ENCODE data around the gene AGAP2. TPM values are rescaled to one million over a fixed set of nuclear protein-coding genes. Genes with fewer than 3 reads are reported as not detected.

The AGAP2 gene
- polyA plus RNA-seq, 1 experiment: 0.05 TPM

- no peak for TF ChIP-seq CTCF (IDR thresholded peaks at IDR 0.05; ENCODE audit: insufficient read depth, low read depth, low read length)
- POLR2A ChIA-PET: no interaction called here
- no peak for DNase-seq (ENCODE audit: low read depth)
- CTCF ChIA-PET: no interaction called here
- H3K36me3 ChIP-seq (ENCODE audit: control insufficient read depth, insufficient read depth, low read length): peaks cover 11% of the 10 kb centered on the region
- no peaks in the 10 kb centered on the region for H3K27me3 ChIP-seq (ENCODE audit: control insufficient read depth, insufficient read depth, low read length)
- no peak overlapping the region for H3K4me3 ChIP-seq (ENCODE audit: low read depth, low read length)
Observed at GRCh38 chr12:57697076-57697475, 41.5 kb downstream of the AGAP2 start.

- POLR2A ChIA-PET: no interaction called here
- TF ChIP-seq CTCF (IDR thresholded peaks at IDR 0.05; ENCODE audit: insufficient read depth, low read depth, low read length): no peak
- DNase-seq (ENCODE audit: low read depth): no peak
- peaks cover 11% of the 10 kb centered on the region for H3K36me3 ChIP-seq (ENCODE audit: control insufficient read depth, insufficient read depth, low read length)
- H3K4me3 ChIP-seq (ENCODE audit: low read depth, low read length): no peak overlapping the region
- CTCF ChIA-PET: no interaction called here
- no peaks in the 10 kb centered on the region for H3K27me3 ChIP-seq (ENCODE audit: control insufficient read depth, insufficient read depth, low read length)
Observed at GRCh38 chr12:57695770-57696432, 42.6 kb downstream of the AGAP2 start.

GRCh38 chr12:57694459-57695019, 44.0 kb downstream of the AGAP2 start:
- CTCF ChIA-PET: interaction anchor here (1.1 to 2.8 kb wide), 3 partner anchors 32 to 112 kb away, joined by 4 to 17 read pairs (median 9); no protein-coding TSS in a partner anchor
- Histone ChIP-seq H3K27me3 (ENCODE audit: control insufficient read depth, insufficient read depth, low read length) (no peaks in the 10 kb centered on the region), H3K36me3 (ENCODE audit: control insufficient read depth, insufficient read depth, low read length) (peaks cover 11% of the 10 kb centered on the region), H3K4me3 (ENCODE audit: low read depth, low read length) (peak overlapping the region; percentile 85)
- POLR2A ChIA-PET: interaction anchor here (0.6 kb wide), 1 partner anchor 91 kb away, joined by 3 read pairs; no protein-coding TSS in a partner anchor
- no peak for TF ChIP-seq CTCF (IDR thresholded peaks at IDR 0.05; ENCODE audit: insufficient read depth, low read depth, low read length)
- DNase-seq (ENCODE audit: low read depth): no peak

- Histone ChIP-seq H3K4me3 (ENCODE audit: low read depth, low read length) (peak within 1 kb of the TSS; percentile 85), H3K27me3 (ENCODE audit: control insufficient read depth, insufficient read depth, low read length) (no peaks in the 10 kb centered on the region), H3K36me3 (ENCODE audit: control insufficient read depth, insufficient read depth, low read length) (peaks cover 11% of the 10 kb centered on the region)
- peak; percentile 83 for TF ChIP-seq CTCF (IDR thresholded peaks at IDR 0.05; ENCODE audit: insufficient read depth, low read depth, low read length)
- peak; percentile 100 for DNase-seq (ENCODE audit: low read depth)
- ChIA-PET CTCF (interaction anchor here (0.6 to 2.8 kb wide), 10 partner anchors 9 to 118 kb away, joined by 3 to 17 read pairs (median 5); partner anchors contain the start of gene B4GALNT1), POLR2A (no interaction called here)
Observed at GRCh38 chr12:57693659-57694458, 44.7 kb downstream of the AGAP2 start, which contains the start of gene OS9. Gene OS9 (plus strand): TSS chr12:57694132. CDS start chr12:57694162, 30 bp downstream.

GRCh38 chr12:57693317-57693658, 45.3 kb downstream of the AGAP2 start:
- Histone ChIP-seq H3K27me3 (ENCODE audit: control insufficient read depth, insufficient read depth, low read length) (no peaks in the 10 kb centered on the region), H3K4me3 (ENCODE audit: low read depth, low read length) (no peak overlapping the region), H3K36me3 (ENCODE audit: control insufficient read depth, insufficient read depth, low read length) (peaks cover 11% of the 10 kb centered on the region)
- no peak for DNase-seq (ENCODE audit: low read depth)
- TF ChIP-seq CTCF (IDR thresholded peaks at IDR 0.05; ENCODE audit: insufficient read depth, low read depth, low read length): no peak
- POLR2A ChIA-PET: no interaction called here
- CTCF ChIA-PET: interaction anchor here (0.6 to 2.8 kb wide), 11 partner anchors 10 to 124 kb away, joined by 3 to 17 read pairs (median 4); partner anchors contain the start of gene B4GALNT1
